OCI-LY7 (cell line): ENCODE data around the gene RIOK3. TPM values are rescaled to one million over a fixed set of nuclear protein-coding genes. Genes with fewer than 3 reads are reported as not detected.

Experiments
- BruUV-seq: library from RNA; stranded (reverse); fragments of 400-500 nt; replicated peaks from 2 replicates; lab custom pipeline; 2021; lab: Mats Ljungman, UMichigan
- CTCF ChIA-PET: fragments of 300-600 bp; sonication (Branson Sonifier 250); formaldehyde crosslinking; loops from one replicate; lab custom pipeline; 2022; ENCODE audit warnings: antibody characterized with exemption; ENCODE audit not compliant: unreplicated experiment; lab: Charles Lee
- POLR2A ChIA-PET: fragments of 300-600 bp; sonication (Branson Sonifier 250); formaldehyde crosslinking; loops from one replicate; lab custom pipeline; 2022; ENCODE audit warnings: antibody characterized with exemption; lab: Charles Lee
- DNase-seq: peaks from one replicate; pipeline ENCODE4 v3.0.0-alpha.2; 2015; ENCODE audit warnings: low spot score
- H2AFZ ChIP-seq: fragments of 200-600 bp; sonication (generic), shearing (Covaris generic); 2 replicates; pipeline ENCODE4 v1.6.1; 2014; ENCODE audit warnings: mild to moderate bottlenecking, antibody characterized with exemption, low read length, moderate library complexity
- H3K27ac ChIP-seq: fragments of 200-600 bp; sonication (generic); 2 replicates; pipeline ENCODE4 v1.5.1; 2014; ENCODE audit warnings: mixed run types, low read depth, mild to moderate bottlenecking, moderate library complexity, low read length, inconsistent platforms; ENCODE audit not compliant: poor library complexity, severe bottlenecking
- H3K36me3 ChIP-seq: fragments of 200-600 bp; sonication (generic); 2 replicates; pipeline ENCODE4 v1.6.1; 2014; ENCODE audit warnings: mild to moderate bottlenecking, antibody characterized with exemption, low read length, moderate library complexity, mixed read lengths; ENCODE audit not compliant: insufficient read depth
- H3K4me1 ChIP-seq: fragments of 200-600 bp; sonication (generic); 2 replicates; pipeline ENCODE4 v1.5.1; 2014; ENCODE audit warnings: mild to moderate bottlenecking, low read length; ENCODE audit not compliant: insufficient read depth, poor library complexity, severe bottlenecking
- H3K4me2 ChIP-seq: fragments of 200-600 bp; sonication (generic); 2 replicates; pipeline ENCODE4 v1.6.1; 2014; ENCODE audit warnings: mild to moderate bottlenecking, low read length
- H3K4me3 ChIP-seq: fragments of 200-600 bp; sonication (generic); 2 replicates; pipeline ENCODE4 v1.5.1; 2014; ENCODE audit warnings: mild to moderate bottlenecking, low read depth, low read length; ENCODE audit not compliant: poor library complexity, severe bottlenecking
- H3K79me2 ChIP-seq: fragments of 200-600 bp; sonication (generic); 2 replicates; pipeline ENCODE4 v1.6.1; 2016; ENCODE audit warnings: low read depth, mild to moderate bottlenecking, low read length, moderate library complexity, mixed read lengths; ENCODE audit not compliant: insufficient read depth
- H3K9me2 ChIP-seq: fragments of 200-600 bp; sonication (generic); 2 replicates; pipeline ENCODE4 v1.6.1; 2016; ENCODE audit warnings: mild to moderate bottlenecking, low read length, mixed read lengths; ENCODE audit not compliant: insufficient read depth
- H3K9me3 ChIP-seq: fragments of 200-600 bp; sonication (generic); 2 replicates; pipeline ENCODE4 v1.6.1; 2014; ENCODE audit warnings: mild to moderate bottlenecking, mixed run types, low read length, mixed read lengths
- H4K20me1 ChIP-seq: fragments of 200-600 bp; sonication (generic); 2 replicates; pipeline ENCODE4 v1.6.1; 2014; ENCODE audit warnings: mild to moderate bottlenecking, antibody characterized with exemption, low read length, moderate library complexity, mixed read lengths; ENCODE audit not compliant: insufficient read depth
- EZH2phosphoT487 ChIP-seq: fragments of 200-600 bp; sonication (generic); IDR thresholded peaks from 2 replicates; pipeline ENCODE4 v1.6.1; 2018; ENCODE audit warnings: low read depth, borderline replicate concordance, mild to moderate bottlenecking, mixed run types, antibody characterized with exemption, low read length, moderate library complexity, mixed read lengths
- intact Hi-C: fragments of 100-400 bp; cut with micrococcal nuclease; formaldehyde crosslinking; loops from one replicate; pipeline ENCODE4 v1.10.0; 2022; ENCODE audit not compliant: unreplicated experiment
- total RNA-seq, 2 experiments: library from RNA; depleted of rRNA in 1 of 2; stranded (reverse); fragments of >200 nt in 1 of 2; shearing (Covaris generic) in 1 of 2; gene quantifications; 2 replicates each; pipeline ENCODE4 v1.2.3, GENCODE V29; 2014 to 2022
- TF ChIP-seq, protein P1 (sequence below): fragments of 200-600 bp; sonication (generic); conservative IDR thresholded peaks from 2 replicates; pipeline ENCODE4 v1.5.1; 2014; ENCODE audit warnings: mild to moderate bottlenecking, antibody characterized with exemption, low read length, moderate library complexity, mixed read lengths

Gene RIOK3
- total RNA-seq, 2 experiments from 2014 or later: 26.6 to 52.4 TPM

DNA sequence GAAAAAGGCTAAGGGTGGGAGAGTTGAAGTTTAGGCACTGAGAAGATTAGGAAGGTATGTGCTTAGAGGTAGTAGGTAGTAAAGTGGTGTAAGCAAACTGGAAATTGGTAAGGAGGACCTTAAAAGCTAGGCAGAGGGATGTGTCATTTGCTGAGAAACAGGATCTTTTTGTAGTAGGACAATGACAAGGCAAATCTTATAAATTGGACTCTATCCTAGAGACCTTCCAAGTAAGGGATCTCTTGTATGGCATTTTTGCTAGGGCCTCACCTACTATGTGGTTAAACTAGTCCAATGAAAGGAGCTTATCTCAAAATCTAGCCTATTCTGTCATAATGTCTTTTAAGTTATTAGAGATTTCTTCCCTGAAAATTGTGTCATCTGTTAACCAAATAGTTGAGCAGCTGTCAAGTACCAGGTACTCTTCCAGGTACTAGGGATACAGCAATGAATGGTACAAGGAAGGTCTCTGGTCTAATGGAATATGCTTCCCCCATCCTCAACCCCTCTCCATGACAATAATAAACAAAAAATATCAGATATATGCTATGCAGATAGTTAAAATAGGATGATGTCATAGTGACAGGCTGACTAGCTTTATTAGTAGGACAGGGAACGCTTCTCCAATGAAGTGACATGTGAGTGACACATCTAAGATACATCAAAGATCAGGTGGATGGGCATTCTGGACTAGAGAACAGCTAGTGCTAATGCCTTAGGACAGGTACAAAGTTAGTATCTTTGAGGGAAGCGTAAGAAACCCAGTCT, 17.7 kb downstream of the RIOK3 start:
- no peaks in the 10 kb centered on the region for H4K20me1 ChIP-seq
- intact Hi-C loops: no loop called here
- CTCF ChIA-PET: no interaction called here
- POLR2A ChIA-PET: interaction anchor here (1.0 to 1.9 kb wide), 4 partner anchors 13 to 28 kb away, joined by 3 to 9 read pairs (median 3); no protein-coding TSS in a partner anchor
- H3K27ac ChIP-seq: no peak overlapping the region
- no peaks in the 10 kb centered on the region for H3K79me2 ChIP-seq
- no TSS peak for BruUV-seq
- no peak overlapping the region for H2AFZ ChIP-seq
- TF ChIP-seq EZH2phosphoT487: no peak
- TF ChIP-seq, protein P1, sequence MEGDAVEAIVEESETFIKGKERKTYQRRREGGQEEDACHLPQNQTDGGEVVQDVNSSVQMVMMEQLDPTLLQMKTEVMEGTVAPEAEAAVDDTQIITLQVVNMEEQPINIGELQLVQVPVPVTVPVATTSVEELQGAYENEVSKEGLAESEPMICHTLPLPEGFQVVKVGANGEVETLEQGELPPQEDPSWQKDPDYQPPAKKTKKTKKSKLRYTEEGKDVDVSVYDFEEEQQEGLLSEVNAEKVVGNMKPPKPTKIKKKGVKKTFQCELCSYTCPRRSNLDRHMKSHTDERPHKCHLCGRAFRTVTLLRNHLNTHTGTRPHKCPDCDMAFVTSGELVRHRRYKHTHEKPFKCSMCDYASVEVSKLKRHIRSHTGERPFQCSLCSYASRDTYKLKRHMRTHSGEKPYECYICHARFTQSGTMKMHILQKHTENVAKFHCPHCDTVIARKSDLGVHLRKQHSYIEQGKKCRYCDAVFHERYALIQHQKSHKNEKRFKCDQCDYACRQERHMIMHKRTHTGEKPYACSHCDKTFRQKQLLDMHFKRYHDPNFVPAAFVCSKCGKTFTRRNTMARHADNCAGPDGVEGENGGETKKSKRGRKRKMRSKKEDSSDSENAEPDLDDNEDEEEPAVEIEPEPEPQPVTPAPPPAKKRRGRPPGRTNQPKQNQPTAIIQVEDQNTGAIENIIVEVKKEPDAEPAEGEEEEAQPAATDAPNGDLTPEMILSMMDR: no peak
- H3K36me3 ChIP-seq: peaks cover 92% of the 10 kb centered on the region
- DNase-seq: no peak
- H3K9me3 ChIP-seq: no peaks in the 10 kb centered on the region
- H3K4me3 ChIP-seq: no peak overlapping the region
- no peaks in the 10 kb centered on the region for H3K9me2 ChIP-seq
- no peak overlapping the region for H3K4me2 ChIP-seq
- H3K4me1 ChIP-seq: no peaks in the 10 kb centered on the region

DNA sequence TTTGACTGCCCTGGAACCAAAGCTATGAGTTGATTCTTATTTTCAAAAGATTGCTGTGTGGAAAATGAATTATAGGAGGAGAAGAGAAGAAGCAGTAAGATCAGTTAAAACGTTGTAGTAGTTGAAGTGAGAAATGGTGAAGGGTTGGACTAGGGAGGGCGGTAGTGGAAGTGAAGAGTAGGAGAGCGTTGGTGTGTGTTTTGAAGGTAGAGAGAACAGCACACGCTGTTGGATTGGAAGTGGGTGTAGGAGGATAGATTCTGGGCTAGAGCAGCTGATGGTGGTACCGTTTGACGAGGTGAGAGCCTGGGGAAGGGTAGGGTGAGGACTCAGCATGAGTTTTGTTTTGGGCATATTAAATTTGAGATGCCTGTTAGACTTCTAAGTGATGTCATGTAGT, 18.4 kb downstream of the RIOK3 start:
- Histone ChIP-seq H3K36me3 (peaks cover 92% of the 10 kb centered on the region), H3K27ac (no peak overlapping the region), H3K4me3 (no peak overlapping the region), H3K79me2 (no peaks in the 10 kb centered on the region), H3K9me2 (no peaks in the 10 kb centered on the region), H2AFZ (no peak overlapping the region), H3K4me2 (no peak overlapping the region), H3K4me1 (no peaks in the 10 kb centered on the region), H4K20me1 (no peaks in the 10 kb centered on the region), H3K9me3 (no peaks in the 10 kb centered on the region)
- no peak for TF ChIP-seq EZH2phosphoT487
- TF ChIP-seq, protein P1: no peak
- ChIA-PET POLR2A (interaction anchor here (0.8 to 1.9 kb wide), 3 partner anchors 11 to 29 kb away, joined by 3 to 9 read pairs (median 3); no protein-coding TSS in a partner anchor), CTCF (no interaction called here)
- BruUV-seq: no TSS peak
- intact Hi-C loops: no loop called here
- DNase-seq: no peak
